NCI-H146 treated with DMSO at 0.1 percent for 48 hours (cell line): ENCODE measurements around the gene ABTB2.

Source experiments
- DNase-seq: peaks from one replicate; lab custom pipeline; 2025; ENCODE audit not compliant: unreplicated experiment; lab: John Stamatoyannopoulos, UW

Gene ABTB2

DNA sequence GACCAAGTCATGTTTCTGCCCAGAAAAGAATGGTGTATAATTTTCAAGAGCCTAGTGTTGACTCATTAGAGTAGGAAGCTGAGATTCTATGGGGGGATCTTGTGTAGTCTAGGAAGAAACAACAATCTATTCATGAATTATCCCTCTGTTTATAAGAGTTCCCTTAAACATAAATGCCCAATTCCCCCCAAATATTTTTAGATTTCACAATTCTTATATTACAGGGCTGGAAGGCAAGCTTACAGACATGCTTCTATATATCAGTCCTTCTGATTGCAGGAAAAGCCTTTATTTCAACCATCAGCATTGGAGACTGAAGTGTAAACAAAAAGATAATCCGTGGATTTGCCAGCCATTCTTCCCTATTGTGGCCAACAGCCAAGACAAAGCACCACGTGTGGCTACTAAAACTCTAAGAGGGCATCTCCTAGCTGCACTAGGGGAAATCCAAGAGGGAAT lies 181.0 kb downstream of the ABTB2 start:
- peak; percentile 2 for DNase-seq

GRCh38 chr11:34175284-34176019 lies 182.4 kb downstream of the ABTB2 start:
- no peak for DNase-seq

DNA sequence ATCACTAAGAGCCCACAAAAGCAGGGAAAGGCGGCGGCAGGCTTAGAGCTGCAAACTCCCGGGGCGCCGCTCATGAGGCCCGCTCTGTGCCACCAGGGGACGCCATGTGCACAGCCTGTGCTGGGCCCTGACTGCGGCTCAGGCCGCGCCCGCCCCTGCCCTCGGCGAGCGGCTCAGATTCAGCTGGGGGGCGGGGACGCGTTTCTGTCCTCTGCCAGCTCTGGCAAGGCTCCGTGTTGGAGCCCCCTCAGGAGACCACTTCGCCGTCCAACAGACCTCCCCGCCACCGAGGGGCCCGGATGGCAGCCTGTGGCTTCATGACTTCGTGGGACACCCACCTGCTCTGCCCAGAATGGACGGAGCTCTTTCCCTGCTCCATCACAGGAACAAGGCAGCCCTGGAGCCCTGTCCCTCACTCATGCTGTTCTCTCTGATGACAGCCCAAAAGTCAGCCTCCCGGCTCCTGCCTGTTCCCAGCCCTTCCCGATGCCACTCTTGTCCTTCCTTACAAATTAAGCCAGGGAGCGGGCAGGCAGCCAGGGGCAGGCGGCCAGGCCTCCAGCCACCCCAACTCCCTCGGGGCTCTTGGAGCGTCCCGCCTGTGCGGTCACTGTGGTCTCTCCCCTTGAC lies 183.3 kb downstream of the ABTB2 start:
- peak; percentile 37 for DNase-seq

DNA sequence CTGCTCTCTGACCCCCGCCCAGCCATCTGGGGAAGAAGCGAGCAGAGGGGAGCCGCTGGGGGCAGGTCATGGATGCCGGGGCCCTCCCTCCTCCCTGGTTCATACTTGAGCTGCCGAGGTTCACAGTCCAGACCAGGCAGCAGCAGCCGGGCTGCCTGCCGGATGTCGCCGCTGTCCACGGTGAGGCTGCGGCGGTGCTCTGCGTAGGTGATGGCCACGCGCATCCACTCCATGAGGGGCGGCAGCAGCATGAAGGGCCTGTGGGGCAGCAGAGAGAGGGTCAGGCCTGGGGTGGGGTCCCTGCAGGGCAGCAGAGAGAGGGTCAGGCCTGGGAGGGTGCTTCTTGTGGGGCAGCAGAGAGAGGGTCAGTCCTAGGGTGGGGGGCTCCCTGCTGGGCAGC lies 184.8 kb downstream of the ABTB2 start:
- DNase-seq: no peak

DNA sequence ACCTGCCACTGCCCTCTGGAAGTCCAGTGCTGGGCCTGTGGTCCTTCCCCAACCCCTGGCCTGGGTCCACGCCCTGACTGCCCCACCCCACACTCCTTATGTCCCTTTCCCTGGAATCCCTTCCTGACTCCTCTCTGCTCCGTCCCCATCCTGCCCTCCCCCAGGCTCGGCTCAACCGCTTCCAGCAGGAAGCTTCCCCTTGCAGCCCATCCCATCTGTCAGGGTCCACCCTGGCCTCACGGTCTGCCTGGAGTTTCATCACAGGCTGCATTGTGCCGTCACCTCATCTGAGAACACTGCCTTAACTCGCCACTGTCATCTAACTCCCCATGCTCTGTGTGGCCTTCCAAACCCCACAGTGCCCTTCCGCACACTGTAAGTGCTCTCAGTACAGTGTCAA lies 188.1 kb downstream of the ABTB2 start:
- DNase-seq: no peak

GRCh38 chr11:34168642-34169420 lies 189.0 kb downstream of the ABTB2 start:
- no peak for DNase-seq

DNA sequence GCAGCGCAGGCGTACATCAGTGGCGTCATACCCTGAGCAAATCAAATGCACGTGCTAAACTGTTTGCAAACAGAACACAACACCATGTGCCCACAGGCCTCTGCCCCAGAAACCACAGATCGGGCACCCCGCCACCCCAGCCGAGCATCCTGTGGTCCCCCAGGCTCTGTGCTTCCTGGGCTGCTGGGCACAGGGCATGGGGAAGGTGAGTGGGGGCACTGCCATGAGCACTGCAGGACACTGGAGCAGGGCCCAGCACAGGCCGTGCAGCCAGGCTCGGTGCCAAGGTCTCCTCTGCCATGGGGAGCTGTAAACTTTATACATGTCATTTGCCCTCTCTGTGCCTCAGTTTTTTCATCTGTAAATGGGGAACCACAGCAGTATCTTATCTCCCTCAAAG lies 189.8 kb downstream of the ABTB2 start:
- no peak for DNase-seq

GRCh38 chr11:34166806-34167740 lies 190.7 kb downstream of the ABTB2 start:
- DNase-seq: no peak

DNA sequence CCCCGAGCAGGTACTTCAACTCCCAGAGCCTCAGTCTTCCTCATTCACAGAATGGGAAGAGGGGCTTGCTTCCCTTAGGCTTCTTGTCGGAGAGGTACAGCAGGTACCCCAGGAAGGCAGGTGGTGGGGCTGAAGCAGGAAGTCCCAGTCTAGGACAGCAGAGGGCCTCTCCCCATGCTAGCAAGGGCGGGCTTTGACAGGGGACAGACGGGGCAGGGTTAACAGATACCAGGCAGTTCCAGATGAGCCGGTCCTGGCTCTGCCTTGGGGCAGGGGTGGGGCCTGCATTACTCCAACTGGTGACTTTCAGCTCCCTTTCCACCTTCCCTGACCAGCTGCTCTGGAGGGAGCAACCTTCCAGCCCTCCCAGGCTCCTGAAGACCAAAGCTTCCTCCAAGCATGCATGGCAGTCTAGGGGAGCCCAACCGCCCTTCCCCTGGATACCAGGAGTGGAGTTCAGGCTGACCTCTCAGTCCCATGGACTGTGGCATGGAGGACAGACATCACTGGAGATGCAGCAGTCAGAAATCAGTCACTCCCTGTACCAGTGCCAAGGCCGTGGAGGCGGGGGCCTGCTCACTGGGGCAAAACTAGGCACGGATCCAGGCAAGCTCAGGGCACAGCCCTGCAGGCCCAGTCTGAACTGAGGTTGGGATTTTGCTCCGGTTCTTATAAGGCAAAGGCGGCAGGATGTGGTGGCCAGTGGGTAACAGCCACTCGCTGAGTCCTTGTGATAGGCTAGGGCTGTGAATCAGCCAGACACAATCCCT lies 191.8 kb downstream of the ABTB2 start:
- no peak for DNase-seq

GRCh38 chr11:34165121-34165520 lies 192.7 kb downstream of the ABTB2 start:
- DNase-seq: no peak

- DNase-seq: no peak
Observed at GRCh38 chr11:34162856-34163255, 195.0 kb downstream of the ABTB2 start.

DNA sequence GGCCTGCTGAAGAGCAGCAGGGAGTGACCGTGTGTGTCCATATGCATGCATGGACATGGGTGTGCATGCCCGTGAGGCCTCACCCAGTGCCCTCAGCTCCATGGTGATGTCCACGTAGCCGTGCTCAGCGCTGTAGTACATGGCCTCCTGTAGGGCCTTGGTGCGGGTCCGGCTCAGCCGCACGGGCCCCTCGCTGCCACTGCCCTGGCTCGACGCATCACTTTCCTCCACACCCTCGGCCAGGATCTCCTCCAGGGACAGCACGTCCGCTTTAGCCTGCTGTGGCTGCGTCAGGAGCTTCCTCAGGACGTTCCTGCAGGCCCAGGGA lies 195.4 kb downstream of the ABTB2 start:
- no peak for DNase-seq

GRCh38 chr11:34161812-34162492 lies 195.9 kb downstream of the ABTB2 start:
- DNase-seq: no peak

GRCh38 chr11:34161361-34161760 lies 196.4 kb downstream of the ABTB2 start:
- DNase-seq: no peak

- no peak for DNase-seq
Observed at GRCh38 chr11:34160791-34161190, 197.0 kb downstream of the ABTB2 start.

GRCh38 chr11:34160049-34160721 lies 197.6 kb downstream of the ABTB2 start:
- DNase-seq: no peak

DNA sequence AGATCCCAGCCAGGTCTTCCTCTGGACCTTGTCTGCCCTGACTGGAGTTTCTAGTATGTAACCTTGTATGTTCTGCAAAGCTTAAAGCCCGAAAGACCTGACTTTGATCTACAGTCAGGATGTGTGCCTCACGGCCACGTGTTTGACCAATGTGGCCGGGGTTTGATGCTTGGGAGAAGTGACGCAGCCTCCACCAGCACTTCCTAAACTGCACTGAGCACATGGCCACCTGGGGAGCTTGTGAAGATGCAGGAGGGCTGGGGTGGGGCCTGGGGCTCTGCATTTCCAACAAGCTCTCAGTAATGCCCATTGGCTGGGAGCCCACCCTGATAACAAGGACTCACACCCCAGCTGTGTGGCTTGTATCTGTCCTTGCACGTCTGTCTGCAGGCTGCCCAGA lies 199.1 kb downstream of the ABTB2 start:
- DNase-seq: no peak

- no peak for DNase-seq
Observed at GRCh38 chr11:34157163-34157562, 200.6 kb downstream of the ABTB2 start.

DNA sequence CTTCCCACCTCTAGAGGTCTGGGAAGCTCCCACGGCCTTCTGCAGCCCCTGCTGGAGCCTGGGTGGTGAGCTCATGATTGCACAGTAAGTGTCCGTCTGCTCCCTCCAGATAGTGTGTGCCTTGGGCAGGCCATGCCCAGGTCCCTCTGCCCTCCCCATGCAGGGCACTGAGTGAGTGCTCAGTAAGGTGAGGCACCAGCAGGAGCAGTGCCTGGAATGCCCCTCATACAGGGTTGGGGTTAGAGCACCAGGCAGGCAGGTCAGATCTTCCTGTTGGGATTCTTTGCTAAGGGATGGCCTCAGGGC lies 202.1 kb downstream of the ABTB2 start:
- DNase-seq: no peak
